ENCODE data around the gene NMNAT2.

The NMNAT2 gene

DNA sequence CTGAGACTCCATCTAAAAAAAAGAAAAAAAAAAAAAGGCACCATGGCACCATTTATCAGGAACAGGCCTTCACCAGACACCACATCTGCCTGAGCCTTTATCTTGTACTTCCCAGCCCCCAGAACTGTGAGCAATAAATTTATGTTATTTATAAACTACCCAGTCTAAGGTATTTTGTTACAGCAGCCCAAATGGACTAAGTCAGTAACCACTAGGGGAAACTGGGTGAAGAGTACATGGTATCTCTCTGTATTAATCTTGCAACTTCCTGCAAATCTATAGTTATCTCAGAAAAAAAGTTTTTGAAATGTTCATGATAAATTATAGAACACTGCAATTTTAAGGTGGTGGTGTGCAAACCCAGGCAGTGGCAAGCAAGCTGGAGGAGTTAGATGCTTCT, 117.8 kb downstream of the NMNAT2 start:
- H3K4me3 ChIP-seq: no peak overlapping the region
- no peaks in the 10 kb centered on the region for H3K27me3 ChIP-seq
- peaks cover 0 to 60% (median 33%) of the 10 kb centered on the region in 4 donors for H3K4me1 ChIP-seq
- no peaks in the 10 kb centered on the region for H3K9me3 ChIP-seq
- no peaks in the 10 kb centered on the region for H3K36me3 ChIP-seq
- peak overlapping the region; percentile 72 to 78 for H3K27ac ChIP-seq
- no peak for TF ChIP-seq CTCF (IDR thresholded peaks at IDR 0.05)
- DNase-seq: no peak
- intact Hi-C loops (cut with DNase I; ENCODE audit: low total_unique reads): no loop called here

- Histone ChIP-seq H3K9me3 (no peaks in the 10 kb centered on the region), H3K36me3 (no peaks in the 10 kb centered on the region), H3K4me1 (peaks cover 0 to 34% (median 21%) of the 10 kb centered on the region in 4 donors), H3K4me3 (no peak overlapping the region), H3K27me3 (no peaks in the 10 kb centered on the region), H3K27ac (no peak overlapping the region)
- intact Hi-C loops (cut with DNase I; ENCODE audit: low total_unique reads): no loop called here
- no peak for TF ChIP-seq CTCF (IDR thresholded peaks at IDR 0.05)
- no peak for DNase-seq
These were observed 121.4 kb downstream of the NMNAT2 start for GRCh38 chr1:183296782-183297181.

DNA sequence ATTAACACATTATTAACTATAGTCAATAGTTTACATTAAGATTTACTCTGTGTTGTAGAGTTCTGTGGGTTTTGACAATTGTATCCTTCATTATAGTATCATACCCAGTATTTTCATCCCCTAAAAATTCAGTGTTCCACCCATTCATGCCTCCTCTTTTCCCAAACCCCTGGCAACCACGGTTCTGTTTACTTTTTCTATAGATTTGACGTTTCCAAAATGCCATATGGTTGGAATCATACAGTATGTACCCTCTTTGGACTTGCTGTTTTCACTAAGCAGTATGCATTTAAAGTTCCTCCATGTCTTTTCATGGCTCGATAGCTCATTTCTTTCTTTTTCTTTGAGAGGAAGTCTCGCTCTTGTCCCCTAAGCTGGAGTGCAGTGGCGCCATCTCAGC, 122.7 kb downstream of the NMNAT2 start:
- Histone ChIP-seq H3K36me3 (no peaks in the 10 kb centered on the region), H3K27ac (no peak overlapping the region), H3K9me3 (no peaks in the 10 kb centered on the region), H3K4me3 (no peak overlapping the region), H3K4me1 (peaks cover 0 to 34% (median 20%) of the 10 kb centered on the region in 4 donors), H3K27me3 (no peaks in the 10 kb centered on the region)
- no peak for TF ChIP-seq CTCF (IDR thresholded peaks at IDR 0.05)
- no peak for DNase-seq
- intact Hi-C loops (cut with DNase I; ENCODE audit: low total_unique reads): no loop called here

DNA sequence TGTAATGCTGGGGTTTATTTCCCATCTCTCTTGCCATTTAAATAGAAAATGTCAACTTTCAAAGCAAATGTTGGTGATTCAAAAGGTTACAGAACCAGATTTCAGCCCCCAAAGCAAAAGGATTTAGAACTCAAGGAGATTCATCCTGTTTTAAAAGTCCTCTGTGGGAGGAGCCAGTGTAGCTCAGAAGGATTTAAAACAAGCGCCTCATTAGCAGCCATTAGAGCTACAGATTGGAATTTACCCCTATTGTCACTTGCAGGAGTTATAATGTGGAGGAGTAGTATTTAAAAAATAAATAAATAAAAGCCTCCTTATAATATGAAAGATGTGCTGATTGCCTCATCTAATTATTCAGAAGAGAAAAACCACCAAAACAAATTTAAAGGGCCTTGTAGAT, 124.3 kb downstream of the NMNAT2 start:
- intact Hi-C loops (cut with DNase I; ENCODE audit: low total_unique reads): no loop called here
- Histone ChIP-seq H3K4me1 (peaks cover 0 to 42% (median 26%) of the 10 kb centered on the region in 4 donors), H3K36me3 (no peaks in the 10 kb centered on the region), H3K4me3 (no peak overlapping the region), H3K9me3 (no peaks in the 10 kb centered on the region), H3K27me3 (no peaks in the 10 kb centered on the region), H3K27ac (no peak overlapping the region)
- no peak for TF ChIP-seq CTCF (IDR thresholded peaks at IDR 0.05)
- DNase-seq: no peak

DNA sequence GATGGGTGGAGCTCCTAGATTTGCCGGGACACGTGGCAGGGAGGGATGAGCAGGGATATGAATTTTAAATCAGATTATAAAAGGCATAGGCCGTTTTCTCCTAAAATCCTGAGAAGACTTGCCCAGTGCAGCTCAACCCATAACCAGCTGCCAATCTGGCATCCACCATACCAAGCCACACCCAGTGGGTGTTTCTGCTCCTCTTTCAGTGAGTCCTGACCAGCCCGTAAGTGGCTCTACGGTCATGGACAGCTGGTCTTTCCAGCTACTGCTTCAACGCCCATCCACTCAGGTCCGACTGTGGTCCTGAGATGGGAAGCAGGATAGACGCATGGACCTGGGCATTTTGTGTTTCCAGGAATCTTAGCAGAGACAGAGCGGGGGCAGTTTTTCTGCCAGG, 124.9 kb downstream of the NMNAT2 start:
- peak overlapping the region in 1 of 2 donors; percentile 63 for H3K27ac ChIP-seq
- DNase-seq: no peak
- intact Hi-C loops (cut with DNase I; ENCODE audit: low total_unique reads): no loop called here
- no peak for TF ChIP-seq CTCF (IDR thresholded peaks at IDR 0.05)
- no peak overlapping the region for H3K4me3 ChIP-seq
- H3K9me3 ChIP-seq: no peaks in the 10 kb centered on the region
- no peaks in the 10 kb centered on the region for H3K27me3 ChIP-seq
- peaks cover 0 to 44% (median 27%) of the 10 kb centered on the region in 4 donors for H3K4me1 ChIP-seq
- H3K36me3 ChIP-seq: no peaks in the 10 kb centered on the region

Measured in tibial artery (tissue), 4 donors.